A549 (cell line): Measurements from ENCODE around the gene NOC4L. TPM values are rescaled to one million over a fixed set of nuclear protein-coding genes. Genes with fewer than 3 reads are reported as not detected.

Source experiments
- ATAC-seq, 2 experiments: fragments of 200-7000 bp in 1 of 2; fragments of >200 bp in 1 of 2; cut with Nextera tagmentation in 1 of 2; cut with Tn5 transposase in 1 of 2; 3 replicates each; pipeline versions ENCODE4 v1.8.0 to v1.9.1; 2018 to 2020; ENCODE audit warnings: mild to moderate bottlenecking in 1 of 2, moderate library complexity in 1 of 2
- CTCF ChIA-PET: fragments of 300-600 bp; sonication (Branson Sonifier 250); formaldehyde crosslinking; extraction: SDS; loops from one replicate; lab custom pipeline; 2021; ENCODE audit warnings: antibody characterized with exemption, inconsistent platforms; lab: Yijun Ruan, JAX
- POLR2A ChIA-PET: fragments of 350-600 bp; formaldehyde crosslinking; extraction: SDS; loops from one replicate; lab custom pipeline; 2021; ENCODE audit warnings: antibody characterized with exemption, inconsistent platforms; lab: Yijun Ruan, JAX
- DNase-seq, 2 experiments: peaks; one replicate each; pipeline versions ENCODE4 v3.0.0 to v3.0.0-alpha.2; 2011 to 2016; ENCODE audit warnings: low read depth in 1 of 2, low spot score in 1 of 2
- FAIRE-seq: peaks from 2 replicates; lab custom pipeline; 2011; peaks lifted over from hg19 to GRCh38; lab: Jason Lieb, UNC
- H3K27ac ChIP-seq, 2 experiments: fragments of >200 bp; sonication (Bioruptor Twin); formaldehyde crosslinking; 3 replicates each; pipeline ENCODE4 v1.5.1; 2016 to 2017
- H3K4me1 ChIP-seq: fragments of >200 bp; sonication (Bioruptor Twin); formaldehyde crosslinking; 3 replicates; pipeline ENCODE4 v1.6.1; 2016
- H3K4me2 ChIP-seq: fragments of >200 bp; sonication (Bioruptor Twin); formaldehyde crosslinking; 3 replicates; pipeline ENCODE4 v1.6.1; 2016
- H3K4me3 ChIP-seq: fragments of >200 bp; sonication (Bioruptor Twin); formaldehyde crosslinking; 3 replicates; pipeline ENCODE4 v1.5.1; 2016
- H3K9me3 ChIP-seq: fragments of >200 bp; sonication (Bioruptor Twin); formaldehyde crosslinking; 3 replicates; pipeline ENCODE4 v1.6.1; 2016
- CEBPB ChIP-seq, 2 experiments: fragments of >200 bp in 1 of 2; sonication (Bioruptor Twin) in 1 of 2; formaldehyde crosslinking in 1 of 2; IDR thresholded peaks; 2 replicates each; pipeline ENCODE4 v1.6.1; 2012 to 2016
- EHMT2 ChIP-seq: fragments of 200-600 bp; sonication (generic); IDR thresholded peaks from 2 replicates; pipeline ENCODE4 v1.6.1; 2016; ENCODE audit warnings: antibody characterized with exemption, low read depth, mild to moderate bottlenecking, moderate library complexity
- ELK1 ChIP-seq: fragments of 150-350 bp; IDR thresholded peaks from 2 replicates; pipeline ENCODE4 v1.6.1; 2014; ENCODE audit warnings: low read depth, mild to moderate bottlenecking, low read length
- EP300 ChIP-seq, 2 experiments: fragments of >200 bp; sonication (Bioruptor Twin); formaldehyde crosslinking; IDR thresholded peaks; 2 replicates in 1 of 2; 3 replicates in 1 of 2; pipeline ENCODE4 v1.6.1; 2016 to 2017
- FOSB ChIP-seq: fragments of 250-450 bp; sonication (Bioruptor Pico); IDR thresholded peaks from 2 replicates; pipeline ENCODE4 v1.5.0; 2020; ENCODE audit warnings: mild to moderate bottlenecking, moderate library complexity
- FOSL2 ChIP-seq, 2 experiments: fragments of 450-650 bp in 1 of 2; fragments of >200 bp in 1 of 2; sonication (Bioruptor Twin) in 1 of 2; formaldehyde crosslinking; IDR thresholded peaks; 2 replicates each; pipeline versions ENCODE4 v1.5.0 to v1.6.1; 2016 to 2020; ENCODE audit warnings: mild to moderate bottlenecking in 1 of 2, moderate library complexity in 1 of 2
- HES2 ChIP-seq: fragments of >200 bp; sonication (Bioruptor Twin); formaldehyde crosslinking; IDR thresholded peaks from 2 replicates; pipeline ENCODE4 v1.6.1; 2016
- HOXB13 ChIP-seq: fragments of 250-450 bp; sonication (Bioruptor Pico); IDR thresholded peaks from 2 replicates; pipeline ENCODE4 v1.5.0; 2020; ENCODE audit warnings: low read depth, mild to moderate bottlenecking, moderate library complexity
- JUN ChIP-seq, 2 experiments: fragments of >200 bp; sonication (Bioruptor Twin); formaldehyde crosslinking; IDR thresholded peaks; 2 replicates in 1 of 2; 3 replicates in 1 of 2; pipeline ENCODE4 v1.6.1; 2016 to 2017
- KDM1A ChIP-seq: fragments of 200-600 bp; sonication (generic); IDR thresholded peaks from 2 replicates; pipeline ENCODE4 v1.6.1; 2016; ENCODE audit warnings: low read depth, mild to moderate bottlenecking
- MAFK ChIP-seq: fragments of 450-650 bp; IDR thresholded peaks from 2 replicates; pipeline ENCODE4 v1.6.1; 2014; ENCODE audit not compliant: partially characterized antibody
- MYC ChIP-seq: IDR thresholded peaks from 2 replicates; pipeline ENCODE4 v1.6.1; 2012; ENCODE audit warnings: mild to moderate bottlenecking, inconsistent platforms, low read length, improper control_type of control experiment, borderline replicate concordance
- NFE2L2 ChIP-seq: fragments of 150-350 bp; conservative IDR thresholded peaks from 2 replicates; pipeline ENCODE4 v1.6.1; 2014; ENCODE audit warnings: low read length
- NPAS2 ChIP-seq: fragments of 250-450 bp; sonication (Bioruptor Pico); IDR thresholded peaks from 2 replicates; pipeline ENCODE4 v1.8.0; 2022; ENCODE audit warnings: mild to moderate bottlenecking, moderate library complexity, borderline replicate concordance
- PHF8 ChIP-seq: fragments of 200-600 bp; sonication (generic); IDR thresholded peaks from 2 replicates; pipeline ENCODE4 v1.6.1; 2016; ENCODE audit warnings: low read depth, mild to moderate bottlenecking, antibody characterized with exemption, moderate library complexity, borderline replicate concordance
- POLR2A ChIP-seq: IDR thresholded peaks from 2 replicates; pipeline ENCODE4 v1.6.1; 2012; ENCODE audit warnings: mild to moderate bottlenecking, low read length
- POLR2AphosphoS2 ChIP-seq: conservative IDR thresholded peaks from 2 replicates; pipeline ENCODE4 v1.6.1; 2012; ENCODE audit warnings: low read length, improper control_type of control experiment, inconsistent platforms
- RCOR1 ChIP-seq: fragments of 150-350 bp; IDR thresholded peaks from 2 replicates; pipeline ENCODE4 v1.6.1; 2014; ENCODE audit warnings: antibody characterized with exemption, low read length, low read depth
- RFX5 ChIP-seq: fragments of 450-650 bp; IDR thresholded peaks from 2 replicates; pipeline ENCODE4 v1.7.1; 2014; ENCODE audit warnings: antibody characterized with exemption, mild to moderate bottlenecking, moderate library complexity
- SMC3 ChIP-seq: fragments of >200 bp; sonication (Bioruptor Twin); formaldehyde crosslinking; IDR thresholded peaks from 3 replicates; pipeline ENCODE4 v1.6.1; 2018; ENCODE audit warnings: inconsistent platforms
- SREBF2 ChIP-seq: fragments of 450-650 bp; IDR thresholded peaks from 2 replicates; pipeline ENCODE4 v1.6.1; 2014; ENCODE audit warnings: mild to moderate bottlenecking, moderate library complexity
- USF2 ChIP-seq: fragments of 450-650 bp; IDR thresholded peaks from 2 replicates; pipeline ENCODE4 v1.6.1; 2014; ENCODE audit warnings: antibody characterized with exemption
- ZNF302 ChIP-seq: fragments of 250-450 bp; sonication (Bioruptor Pico); IDR thresholded peaks from 2 replicates; pipeline ENCODE4 v1.9.0; 2021; ENCODE audit warnings: inconsistent platforms, mild to moderate bottlenecking, moderate library complexity
- WGBS: methylation state at CpG from one replicate; pipeline ENCODE4 v1.1.6; 2017; ENCODE audit errors: missing lambda C conversion rate; 5-methylcytosine and 5-hydroxymethylcytosine counted together
- polyA plus RNA-seq, 4 experiments: library from polyadenylated mRNA; depleted of rRNA in 3 of 4; stranded (reverse); fragments of >200 nt; fragmentation: RNase III in 1 of 4; extraction: RNeasy Plus Mini Kit Qiagen cat#74134 plus additional on column Dnase treatment in 1 of 4; gene quantifications; 2 replicates in 3 of 4; 3 replicates in 1 of 4; pipeline ENCODE4 v1.2.3, GENCODE V29; 2011 to 2017

Gene NOC4L
- polyA plus RNA-seq, 2 of the 4 experiments (the other 2 are of a cell fraction): 12.1 to 34.1 TPM

- Histone ChIP-seq H3K4me3 (no peak overlapping the region), H3K27ac (no peak overlapping the region), H3K4me2 (peak overlapping the region; percentile 65), H3K4me1 (peaks cover 11% of the 10 kb centered on the region), H3K9me3 (no peaks in the 10 kb centered on the region)
- 50% methylated on average over 26 of the region's 26 CpGs for WGBS
- POLR2A ChIA-PET: no interaction called here
- ATAC-seq (peak; percentile 31 to 56), DNase-seq (no peak), FAIRE-seq (no peak)
- CTCF ChIA-PET: interaction anchor here (0.8 to 3.5 kb wide), 6 partner anchors 10 to 251 kb away, joined by 3 to 18 read pairs (median 5); no protein-coding TSS in a partner anchor
- TF ChIP-seq POLR2A (0 out of 2 replicates have a peak, but pooled peaks have one; percentile 20), HOXB13 (CRISPR knock-in tag) (no peak)
- TF ChIP-seq, all 56 proteins: peak for 1
These were observed 19.0 kb downstream of the NOC4L start for GRCh38 chr12:132163041-132163910.

- ATAC-seq: peak; percentile 33 to 67; a peak in 4 of 6 replicates
These were observed 19.6 kb downstream of the NOC4L start for GRCh38 chr12:132163911-132164288.

GRCh38 chr12:132164426-132164825 lies 20.2 kb downstream of the NOC4L start:
- Histone ChIP-seq H3K4me1 (peaks cover 11% of the 10 kb centered on the region), H3K4me3 (no peak overlapping the region), H3K4me2 (no peak overlapping the region), H3K9me3 (no peaks in the 10 kb centered on the region), H3K27ac (no peak overlapping the region)
- ChIA-PET CTCF (interaction anchor here (3.5 kb wide), 1 partner anchor 11 kb away, joined by 18 read pairs; no protein-coding TSS in a partner anchor), POLR2A (no interaction called here)
- no peak for DNase-seq
- WGBS: 73% methylated on average over 7 of the region's 7 CpGs
- TF ChIP-seq SMC3 (no peak), MYC (no peak), NFE2L2 (no peak), EHMT2 (no peak), HES2 (no peak), RCOR1 (no peak), MAFK (no peak), POLR2AphosphoS2 (no peak), HOXB13 (CRISPR knock-in tag) (no peak), PHF8 (no peak), FOSL2 (IDR thresholded peaks at IDR 0.05) (no peak), FOSL2 (CRISPR knock-in tag; IDR thresholded peaks at IDR 0.05) (no peak), CEBPB (IDR thresholded peaks at IDR 0.05) (no peak), SREBF2 (no peak), KDM1A (no peak), RFX5 (no peak)
- no peak for FAIRE-seq
- no peak for ATAC-seq

More at GRCh38 chr12:132163911-132164288, 19.6 kb downstream of the NOC4L start:
- TF ChIP-seq ELK1 (no peak), USF2 (no peak), JUN (IDR thresholded peaks at IDR 0.05) (no peak), EP300 (IDR thresholded peaks at IDR 0.05) (no peak), SMC3 (no peak), ZNF302 (CRISPR knock-in tag) (no peak), MYC (no peak), RCOR1 (no peak), NPAS2 (CRISPR knock-in tag) (no peak), FOSB (CRISPR knock-in tag) (no peak)
- 52% methylated on average over 11 of the region's 11 CpGs for WGBS
- Histone ChIP-seq H3K4me2 (no peak overlapping the region), H3K27ac (no peak overlapping the region), H3K9me3 (no peaks in the 10 kb centered on the region), H3K4me1 (peaks cover 11% of the 10 kb centered on the region), H3K4me3 (no peak overlapping the region)
- no peak for FAIRE-seq
- DNase-seq: peak in 1 of 2 experiments; percentile 53
- ChIA-PET POLR2A (no interaction called here), CTCF (interaction anchor here (3.5 kb wide), 1 partner anchor 10 kb away, joined by 18 read pairs; no protein-coding TSS in a partner anchor)
